ENCODE data around the gene HOXC10.

- TF ChIP-seq CTCF (IDR thresholded peaks at IDR 0.05; ENCODE audit: low read depth, low read length, poor library complexity, severe bottlenecking), result no peak
- TF ChIP-seq EZH2phosphoT487 (IDR thresholded peaks at IDR 0.05; ENCODE audit: borderline replicate concordance, low read length), result no peak
These were observed 11.5 kb upstream of the HOXC10 start for GRCh38 chr12:53973236-53974042.

All from DOHH2 (cell line).